GM13977 (cell line): Measurements from ENCODE around the gene TIMM13.
"Not testable (repeated sequence)": the region's sequence is repeated elsewhere in the genome, so short reads cannot be mapped to it uniquely, and the experiment has no call there.

Experiments
- DNase-seq: peaks from one replicate; pipeline ENCODE4 v3.0.0; 2012; ENCODE audit warnings: low spot score
- CTCF ChIP-seq: IDR thresholded peaks from 2 replicates; pipeline ENCODE4 v1.5.1; 2012; ENCODE audit warnings: mild to moderate bottlenecking, control low read depth; ENCODE audit not compliant: insufficient read depth; ENCODE audit errors: extremely low read depth, missing control alignments
- in situ Hi-C: fragments of 300-500 bp; cut with MboI; formaldehyde crosslinking; loops from one replicate; pipeline ENCODE4 v1.12.0; 2022; ENCODE audit warnings: low sequenced_read_pairs, low pct_unique_long_range_greater_than_20kb, mixed read lengths, inconsistent platforms; ENCODE audit not compliant: unreplicated experiment

Gene TIMM13

GRCh38 chr19:2408247-2408646 is 19.1 kb downstream of the TIMM13 start:
- in situ Hi-C loops, result no loop called here
- TF ChIP-seq CTCF, result no peak
- DNase-seq, result no peak

- no peak for DNase-seq
- in situ Hi-C loops, result loop anchor here (10.0 kb wide), 1 partner anchor 235 kb away; the partner anchor contains the start of gene DOT1L
- TF ChIP-seq CTCF, result no peak
Measured at GRCh38 chr19:2399582-2399981, 27.8 kb downstream of the TIMM13 start.

GRCh38 chr19:2398735-2399305 is 28.6 kb downstream of the TIMM13 start:
- in situ Hi-C loops, result loop anchor here (10.0 kb wide), 1 partner anchor 234 kb away; the partner anchor contains the start of gene DOT1L
- TF ChIP-seq CTCF, result no peak
- no peak for DNase-seq

- not testable (repeated sequence) for DNase-seq
- in situ Hi-C loops, result loop anchor here (10.0 kb wide), 1 partner anchor 232 kb away; the partner anchor contains the start of gene DOT1L
Measured at GRCh38 chr19:2397173-2397572, 30.2 kb downstream of the TIMM13 start.

GRCh38 chr19:2395293-2395829 is 32.0 kb downstream of the TIMM13 start:
- in situ Hi-C loops, result loop anchor here (10.0 kb wide), 1 partner anchor 231 kb away; the partner anchor contains the start of gene DOT1L
- not testable (repeated sequence) for DNase-seq

GRCh38 chr19:2394442-2395292 is 32.7 kb downstream of the TIMM13 start:
- no peak for TF ChIP-seq CTCF
- peak; percentile 70 for DNase-seq
- in situ Hi-C loops, result loop anchor here (10.0 kb wide), 1 partner anchor 230 kb away; the partner anchor contains the start of gene DOT1L

- no peak for TF ChIP-seq CTCF
- in situ Hi-C loops, result loop anchor here (10.0 kb wide), 1 partner anchor 229 kb away; the partner anchor contains the start of gene DOT1L
- no peak for DNase-seq
Measured at GRCh38 chr19:2394054-2394441, 33.3 kb downstream of the TIMM13 start.

GRCh38 chr19:2392899-2393298 is 34.5 kb downstream of the TIMM13 start:
- DNase-seq, result not testable (repeated sequence)
- in situ Hi-C loops, result loop anchor here (10.0 kb wide), 1 partner anchor 228 kb away; the partner anchor contains the start of gene DOT1L
